ENCODE data around the gene PFDN4.
A peak's percentile ranks its signal among the peaks of the same experiment; 100 is the strongest.

Gene PFDN4

GRCh38 chr20:54207053-54207742, 689 bp upstream of the PFDN4 start:
- no peaks in the 10 kb centered on the region for H3K9me3 ChIP-seq (ENCODE audit: control insufficient read depth, insufficient read depth, low read length)
- H3K4me3 ChIP-seq (ENCODE audit: low read depth, low read length) = peak overlapping the region; percentile 97
- H3K36me3 ChIP-seq (ENCODE audit: control insufficient read depth, insufficient read depth, low read length) = no peaks in the 10 kb centered on the region
- no peaks in the 10 kb centered on the region for H3K27me3 ChIP-seq (ENCODE audit: control insufficient read depth, insufficient read depth, low read length)
- no peak overlapping the region for H3K9ac ChIP-seq (ENCODE audit: low read depth, low read length)
- H3K4me1 ChIP-seq (ENCODE audit: control insufficient read depth, insufficient read depth, low read length) = peaks cover 3% of the 10 kb centered on the region

- H3K36me3 ChIP-seq (ENCODE audit: control insufficient read depth, insufficient read depth, low read length) = no peaks in the 10 kb centered on the region
- H3K27me3 ChIP-seq (ENCODE audit: control insufficient read depth, insufficient read depth, low read length) = no peaks in the 10 kb centered on the region
- H3K9ac ChIP-seq (ENCODE audit: low read depth, low read length) = peak overlapping the region; percentile 100
- H3K4me3 ChIP-seq (ENCODE audit: low read depth, low read length) = peak overlapping the region; percentile 97
- peaks cover 3% of the 10 kb centered on the region for H3K4me1 ChIP-seq (ENCODE audit: control insufficient read depth, insufficient read depth, low read length)
- H3K9me3 ChIP-seq (ENCODE audit: control insufficient read depth, insufficient read depth, low read length) = no peaks in the 10 kb centered on the region
These were observed 775 bp downstream of the PFDN4 start for GRCh38 chr20:54208548-54209176.

DNA sequence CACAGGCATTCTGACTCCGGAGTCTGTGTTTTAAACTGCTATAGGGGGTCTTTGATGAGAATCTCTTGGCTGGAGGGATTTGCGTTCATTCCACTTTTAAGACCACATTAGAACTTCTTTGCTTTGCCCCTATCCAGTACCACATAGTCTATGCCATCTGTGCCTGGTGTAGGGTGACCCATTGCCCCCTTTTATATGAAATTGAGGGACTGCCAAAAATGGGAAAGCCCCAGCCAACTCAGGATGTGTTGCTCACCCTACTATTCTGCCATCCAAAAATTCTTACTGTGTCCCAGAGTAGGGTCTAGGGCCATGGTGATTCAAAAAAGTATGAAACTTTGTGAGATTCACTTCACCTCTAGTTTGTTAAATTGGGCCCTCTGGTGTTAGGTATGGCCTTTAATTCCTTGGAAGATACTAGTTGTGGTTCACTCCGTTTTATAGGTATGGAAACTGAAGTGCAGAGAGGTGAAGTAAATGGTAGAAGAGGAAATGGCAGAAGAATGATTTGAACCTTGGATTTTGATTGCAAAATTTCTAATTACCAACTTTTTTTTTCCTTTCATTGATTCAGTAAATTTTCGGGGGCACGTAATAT, 1.4 kb downstream of the PFDN4 start:
- Histone ChIP-seq H3K27me3 (ENCODE audit: control insufficient read depth, insufficient read depth, low read length) (no peaks in the 10 kb centered on the region), H3K4me1 (ENCODE audit: control insufficient read depth, insufficient read depth, low read length) (peaks cover 3% of the 10 kb centered on the region), H3K9me3 (ENCODE audit: control insufficient read depth, insufficient read depth, low read length) (no peaks in the 10 kb centered on the region), H3K9ac (ENCODE audit: low read depth, low read length) (peak overlapping the region; percentile 100), H3K4me3 (ENCODE audit: low read depth, low read length) (peak overlapping the region; percentile 97), H3K36me3 (ENCODE audit: control insufficient read depth, insufficient read depth, low read length) (no peaks in the 10 kb centered on the region)

DNA sequence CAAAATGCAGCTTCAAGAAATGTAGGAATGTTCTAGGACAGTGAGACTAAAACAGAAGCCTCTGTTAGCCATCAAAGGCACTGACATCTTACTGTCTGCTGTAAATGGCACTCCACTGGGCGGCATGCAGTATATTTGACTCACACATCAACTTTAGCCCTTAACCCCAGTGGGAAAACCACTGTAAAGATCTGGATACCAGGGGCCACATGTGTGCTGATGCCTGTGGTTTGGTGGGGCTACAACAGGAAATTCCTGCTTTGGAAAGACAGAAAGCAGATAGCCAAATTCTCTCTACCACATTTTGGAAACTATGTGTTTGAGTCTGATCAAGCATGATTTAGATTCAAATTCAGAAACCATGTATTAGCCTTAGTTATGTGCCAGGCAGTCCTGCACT, 4.3 kb downstream of the PFDN4 start:
- no peak overlapping the region for H3K9ac ChIP-seq (ENCODE audit: low read depth, low read length)
- peaks cover 3% of the 10 kb centered on the region for H3K4me1 ChIP-seq (ENCODE audit: control insufficient read depth, insufficient read depth, low read length)
- no peaks in the 10 kb centered on the region for H3K9me3 ChIP-seq (ENCODE audit: control insufficient read depth, insufficient read depth, low read length)
- no peaks in the 10 kb centered on the region for H3K27me3 ChIP-seq (ENCODE audit: control insufficient read depth, insufficient read depth, low read length)
- no peak overlapping the region for H3K4me3 ChIP-seq (ENCODE audit: low read depth, low read length)
- no peaks in the 10 kb centered on the region for H3K36me3 ChIP-seq (ENCODE audit: control insufficient read depth, insufficient read depth, low read length)

DNA sequence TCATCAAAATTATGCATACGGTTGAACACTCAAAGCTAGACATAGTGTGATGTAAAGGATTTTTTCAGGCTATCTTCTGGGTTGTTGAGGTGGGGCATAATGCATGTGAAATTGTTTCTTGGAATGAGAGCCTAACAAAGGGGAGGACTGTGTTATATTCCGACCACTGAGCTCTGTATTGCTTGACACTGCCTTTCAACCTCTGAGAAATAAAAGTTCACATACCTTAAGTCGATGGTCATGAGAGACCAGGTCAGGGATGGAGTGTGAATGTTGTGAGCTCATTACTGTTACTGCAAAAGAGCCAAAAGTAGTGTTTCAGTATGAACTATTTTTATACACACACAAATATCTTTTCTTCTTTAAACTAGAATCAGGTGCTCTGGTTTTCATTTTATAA, 5.0 kb downstream of the PFDN4 start:
- Histone ChIP-seq H3K9ac (ENCODE audit: low read depth, low read length) (no peak overlapping the region), H3K36me3 (ENCODE audit: control insufficient read depth, insufficient read depth, low read length) (no peaks in the 10 kb centered on the region)

DNA sequence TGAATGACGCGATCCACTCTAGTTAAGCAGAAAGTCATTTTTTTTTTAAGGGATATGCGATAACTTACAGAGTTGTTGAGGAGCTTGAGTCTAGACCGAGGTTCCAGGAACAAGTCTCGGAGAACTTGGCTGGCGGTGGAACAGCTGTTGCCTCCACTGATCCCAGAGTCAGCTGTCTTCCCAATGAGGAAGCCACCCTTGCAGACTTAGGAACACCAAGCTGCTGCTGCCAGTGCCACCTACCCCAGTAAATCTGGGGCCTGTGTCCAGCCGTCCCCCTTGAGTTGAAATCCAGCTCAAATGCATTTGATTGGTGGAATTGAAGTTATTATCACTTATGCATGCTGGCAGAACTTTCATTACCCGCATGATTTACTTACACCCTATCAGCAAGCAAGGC, 6.7 kb downstream of the PFDN4 start:
- no peaks in the 10 kb centered on the region for H3K27me3 ChIP-seq (ENCODE audit: control insufficient read depth, insufficient read depth, low read length)
- peaks cover 2% of the 10 kb centered on the region for H3K4me1 ChIP-seq (ENCODE audit: control insufficient read depth, insufficient read depth, low read length)
- no peaks in the 10 kb centered on the region for H3K9me3 ChIP-seq (ENCODE audit: control insufficient read depth, insufficient read depth, low read length)
- H3K9ac ChIP-seq (ENCODE audit: low read depth, low read length) = no peak overlapping the region
- no peaks in the 10 kb centered on the region for H3K36me3 ChIP-seq (ENCODE audit: control insufficient read depth, insufficient read depth, low read length)
- H3K4me3 ChIP-seq (ENCODE audit: low read depth, low read length) = no peak overlapping the region

More for the DNA sequence above, 5.0 kb downstream of the PFDN4 start:
- peaks cover 3% of the 10 kb centered on the region for H3K4me1 ChIP-seq (ENCODE audit: control insufficient read depth, insufficient read depth, low read length)
- H3K4me3 ChIP-seq (ENCODE audit: low read depth, low read length) = no peak overlapping the region
- no peaks in the 10 kb centered on the region for H3K9me3 ChIP-seq (ENCODE audit: control insufficient read depth, insufficient read depth, low read length)
- no peaks in the 10 kb centered on the region for H3K27me3 ChIP-seq (ENCODE audit: control insufficient read depth, insufficient read depth, low read length)

- Histone ChIP-seq H3K9ac (ENCODE audit: low read depth, low read length) (no peak overlapping the region), H3K36me3 (ENCODE audit: control insufficient read depth, insufficient read depth, low read length) (no peaks in the 10 kb centered on the region), H3K4me1 (ENCODE audit: control insufficient read depth, insufficient read depth, low read length) (no peaks in the 10 kb centered on the region), H3K27me3 (ENCODE audit: control insufficient read depth, insufficient read depth, low read length) (no peaks in the 10 kb centered on the region), H3K4me3 (ENCODE audit: low read depth, low read length) (no peak overlapping the region), H3K9me3 (ENCODE audit: control insufficient read depth, insufficient read depth, low read length) (no peaks in the 10 kb centered on the region)
These were observed 7.4 kb downstream of the PFDN4 start for GRCh38 chr20:54215157-54215789.

DNA sequence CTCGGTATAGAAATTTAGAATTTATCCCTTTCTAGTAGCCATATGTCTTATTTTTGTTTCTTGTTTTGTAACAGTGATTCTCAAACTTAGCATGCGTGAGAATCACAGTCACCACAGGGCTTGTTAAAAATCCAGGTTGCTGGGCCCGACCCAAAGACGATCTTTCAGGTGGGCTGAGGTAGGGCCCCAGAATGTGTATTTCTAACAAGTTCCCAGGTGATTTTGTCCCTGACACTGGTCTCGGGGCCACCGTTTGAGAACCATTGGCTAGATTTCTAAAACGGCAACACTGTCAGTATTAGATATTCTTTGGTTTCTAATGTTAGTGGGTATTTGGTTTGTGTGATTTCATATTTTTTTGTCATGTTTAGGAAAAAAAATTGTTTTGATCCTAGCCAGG, 9.9 kb downstream of the PFDN4 start:
- Histone ChIP-seq H3K36me3 (ENCODE audit: control insufficient read depth, insufficient read depth, low read length) (no peaks in the 10 kb centered on the region), H3K4me3 (ENCODE audit: low read depth, low read length) (no peak overlapping the region), H3K9me3 (ENCODE audit: control insufficient read depth, insufficient read depth, low read length) (no peaks in the 10 kb centered on the region), H3K4me1 (ENCODE audit: control insufficient read depth, insufficient read depth, low read length) (no peaks in the 10 kb centered on the region), H3K9ac (ENCODE audit: low read depth, low read length) (no peak overlapping the region), H3K27me3 (ENCODE audit: control insufficient read depth, insufficient read depth, low read length) (no peaks in the 10 kb centered on the region)

DNA sequence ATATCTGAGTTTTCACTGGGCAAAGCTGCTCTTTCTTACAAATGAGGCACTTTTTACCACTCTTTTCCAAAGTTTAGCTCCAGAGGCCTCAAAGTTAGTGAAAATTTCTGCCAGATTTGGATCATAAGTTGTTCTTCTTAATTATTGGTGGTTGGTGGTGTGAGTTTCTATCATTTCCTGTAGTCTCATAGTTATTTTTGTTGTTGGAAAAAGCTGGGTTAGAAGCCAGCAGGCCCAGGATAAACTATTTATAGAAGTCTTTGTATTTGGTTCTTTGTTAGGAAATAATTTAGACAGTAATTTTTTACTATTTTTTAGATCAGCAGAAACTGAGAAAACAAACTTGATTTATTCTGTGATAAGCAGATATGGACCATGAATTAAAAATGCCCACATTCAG, 10.6 kb downstream of the PFDN4 start:
- Histone ChIP-seq H3K9me3 (ENCODE audit: control insufficient read depth, insufficient read depth, low read length) (no peaks in the 10 kb centered on the region), H3K4me3 (ENCODE audit: low read depth, low read length) (no peak overlapping the region), H3K36me3 (ENCODE audit: control insufficient read depth, insufficient read depth, low read length) (no peaks in the 10 kb centered on the region), H3K27me3 (ENCODE audit: control insufficient read depth, insufficient read depth, low read length) (no peaks in the 10 kb centered on the region), H3K9ac (ENCODE audit: low read depth, low read length) (no peak overlapping the region), H3K4me1 (ENCODE audit: control insufficient read depth, insufficient read depth, low read length) (peaks cover 2% of the 10 kb centered on the region)

- Histone ChIP-seq H3K27me3 (ENCODE audit: control insufficient read depth, insufficient read depth, low read length) (no peaks in the 10 kb centered on the region), H3K4me1 (ENCODE audit: control insufficient read depth, insufficient read depth, low read length) (peaks cover 4% of the 10 kb centered on the region), H3K9me3 (ENCODE audit: control insufficient read depth, insufficient read depth, low read length) (no peaks in the 10 kb centered on the region), H3K4me3 (ENCODE audit: low read depth, low read length) (no peak overlapping the region), H3K9ac (ENCODE audit: low read depth, low read length) (no peak overlapping the region), H3K36me3 (ENCODE audit: control insufficient read depth, insufficient read depth, low read length) (no peaks in the 10 kb centered on the region)
These were observed 12.0 kb downstream of the PFDN4 start for GRCh38 chr20:54219751-54220426.

GRCh38 chr20:54220722-54221121, 12.8 kb downstream of the PFDN4 start:
- Histone ChIP-seq H3K9me3 (ENCODE audit: control insufficient read depth, insufficient read depth, low read length) (no peaks in the 10 kb centered on the region), H3K36me3 (ENCODE audit: control insufficient read depth, insufficient read depth, low read length) (no peaks in the 10 kb centered on the region), H3K9ac (ENCODE audit: low read depth, low read length) (no peak overlapping the region), H3K4me3 (ENCODE audit: low read depth, low read length) (no peak overlapping the region), H3K4me1 (ENCODE audit: control insufficient read depth, insufficient read depth, low read length) (peaks cover 4% of the 10 kb centered on the region), H3K27me3 (ENCODE audit: control insufficient read depth, insufficient read depth, low read length) (no peaks in the 10 kb centered on the region)
